ENCODE data around the gene TRPM7. TPM values are rescaled to one million over a fixed set of nuclear protein-coding genes. Genes with fewer than 3 reads are reported as not detected.

TRPM7 gene
- total and polyA plus RNA-seq, 9 of the 15 experiments (the other 6 are each of a cell fraction or from before 2014, with no cell fraction given), result 12.3 to 59.2 (median 31.5) TPM

DNA sequence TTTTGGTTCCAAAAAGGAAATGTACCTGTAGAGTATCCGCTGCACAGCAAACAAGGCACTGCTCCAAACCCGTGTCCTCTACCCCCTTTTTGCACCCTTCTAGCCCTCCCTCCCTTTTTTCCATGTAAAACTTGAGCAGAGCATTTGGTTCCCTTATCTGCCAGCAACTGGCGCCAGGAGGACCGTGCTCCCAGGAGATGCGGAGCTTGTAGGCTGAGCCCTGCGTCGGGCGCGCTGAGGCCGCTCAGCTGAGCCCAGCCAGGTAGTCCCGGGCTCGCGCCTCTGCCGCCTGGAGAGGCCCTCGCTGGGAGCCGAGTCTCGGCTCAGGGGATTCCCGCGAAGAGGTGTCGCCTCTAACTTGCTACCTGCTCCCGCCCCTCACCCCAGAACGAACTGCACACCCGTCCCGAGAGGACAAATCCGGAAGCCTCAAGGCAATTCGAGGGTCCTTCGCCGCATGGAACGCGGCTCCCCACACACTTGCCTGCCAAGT, 575 bp downstream of the TRPM7 start (continued):
- TF ChIP-seq, protein P1, sequence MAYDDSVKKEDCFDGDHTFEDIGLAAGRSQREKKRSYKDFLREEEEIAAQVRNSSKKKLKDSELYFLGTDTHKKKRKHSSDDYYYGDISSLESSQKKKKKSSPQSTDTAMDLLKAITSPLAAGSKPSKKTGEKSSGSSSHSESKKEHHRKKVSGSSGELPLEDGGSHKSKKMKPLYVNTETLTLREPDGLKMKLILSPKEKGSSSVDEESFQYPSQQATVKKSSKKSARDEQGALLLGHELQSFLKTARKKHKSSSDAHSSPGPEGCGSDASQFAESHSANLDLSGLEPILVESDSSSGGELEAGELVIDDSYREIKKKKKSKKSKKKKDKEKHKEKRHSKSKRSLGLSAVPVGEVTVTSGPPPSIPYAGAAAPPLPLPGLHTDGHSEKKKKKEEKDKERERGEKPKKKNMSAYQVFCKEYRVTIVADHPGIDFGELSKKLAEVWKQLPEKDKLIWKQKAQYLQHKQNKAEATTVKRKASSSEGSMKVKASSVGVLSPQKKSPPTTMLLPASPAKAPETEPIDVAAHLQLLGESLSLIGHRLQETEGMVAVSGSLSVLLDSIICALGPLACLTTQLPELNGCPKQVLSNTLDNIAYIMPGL (CRISPR knock-in tag; IDR thresholded peaks at IDR 0.05), result no peak
- TF ChIP-seq, protein P2, sequence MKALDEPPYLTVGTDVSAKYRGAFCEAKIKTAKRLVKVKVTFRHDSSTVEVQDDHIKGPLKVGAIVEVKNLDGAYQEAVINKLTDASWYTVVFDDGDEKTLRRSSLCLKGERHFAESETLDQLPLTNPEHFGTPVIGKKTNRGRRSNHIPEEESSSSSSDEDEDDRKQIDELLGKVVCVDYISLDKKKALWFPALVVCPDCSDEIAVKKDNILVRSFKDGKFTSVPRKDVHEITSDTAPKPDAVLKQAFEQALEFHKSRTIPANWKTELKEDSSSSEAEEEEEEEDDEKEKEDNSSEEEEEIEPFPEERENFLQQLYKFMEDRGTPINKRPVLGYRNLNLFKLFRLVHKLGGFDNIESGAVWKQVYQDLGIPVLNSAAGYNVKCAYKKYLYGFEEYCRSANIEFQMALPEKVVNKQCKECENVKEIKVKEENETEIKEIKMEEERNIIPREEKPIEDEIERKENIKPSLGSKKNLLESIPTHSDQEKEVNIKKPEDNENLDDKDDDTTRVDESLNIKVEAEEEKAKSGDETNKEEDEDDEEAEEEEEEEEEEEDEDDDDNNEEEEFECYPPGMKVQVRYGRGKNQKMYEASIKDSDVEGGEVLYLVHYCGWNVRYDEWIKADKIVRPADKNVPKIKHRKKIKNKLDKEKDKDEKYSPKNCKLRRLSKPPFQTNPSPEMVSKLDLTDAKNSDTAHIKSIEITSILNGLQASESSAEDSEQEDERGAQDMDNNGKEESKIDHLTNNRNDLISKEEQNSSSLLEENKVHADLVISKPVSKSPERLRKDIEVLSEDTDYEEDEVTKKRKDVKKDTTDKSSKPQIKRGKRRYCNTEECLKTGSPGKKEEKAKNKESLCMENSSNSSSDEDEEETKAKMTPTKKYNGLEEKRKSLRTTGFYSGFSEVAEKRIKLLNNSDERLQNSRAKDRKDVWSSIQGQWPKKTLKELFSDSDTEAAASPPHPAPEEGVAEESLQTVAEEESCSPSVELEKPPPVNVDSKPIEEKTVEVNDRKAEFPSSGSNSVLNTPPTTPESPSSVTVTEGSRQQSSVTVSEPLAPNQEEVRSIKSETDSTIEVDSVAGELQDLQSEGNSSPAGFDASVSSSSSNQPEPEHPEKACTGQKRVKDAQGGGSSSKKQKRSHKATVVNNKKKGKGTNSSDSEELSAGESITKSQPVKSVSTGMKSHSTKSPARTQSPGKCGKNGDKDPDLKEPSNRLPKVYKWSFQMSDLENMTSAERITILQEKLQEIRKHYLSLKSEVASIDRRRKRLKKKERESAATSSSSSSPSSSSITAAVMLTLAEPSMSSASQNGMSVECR (CRISPR knock-in tag; IDR thresholded peaks at IDR 0.05), result no peak
- peak; percentile 52 for TF ChIP-seq SMARCE1 (IDR thresholded peaks at IDR 0.05)
- no peak for TF ChIP-seq ZNF830 (CRISPR knock-in tag; IDR thresholded peaks at IDR 0.05)
- TF ChIP-seq, protein P3, sequence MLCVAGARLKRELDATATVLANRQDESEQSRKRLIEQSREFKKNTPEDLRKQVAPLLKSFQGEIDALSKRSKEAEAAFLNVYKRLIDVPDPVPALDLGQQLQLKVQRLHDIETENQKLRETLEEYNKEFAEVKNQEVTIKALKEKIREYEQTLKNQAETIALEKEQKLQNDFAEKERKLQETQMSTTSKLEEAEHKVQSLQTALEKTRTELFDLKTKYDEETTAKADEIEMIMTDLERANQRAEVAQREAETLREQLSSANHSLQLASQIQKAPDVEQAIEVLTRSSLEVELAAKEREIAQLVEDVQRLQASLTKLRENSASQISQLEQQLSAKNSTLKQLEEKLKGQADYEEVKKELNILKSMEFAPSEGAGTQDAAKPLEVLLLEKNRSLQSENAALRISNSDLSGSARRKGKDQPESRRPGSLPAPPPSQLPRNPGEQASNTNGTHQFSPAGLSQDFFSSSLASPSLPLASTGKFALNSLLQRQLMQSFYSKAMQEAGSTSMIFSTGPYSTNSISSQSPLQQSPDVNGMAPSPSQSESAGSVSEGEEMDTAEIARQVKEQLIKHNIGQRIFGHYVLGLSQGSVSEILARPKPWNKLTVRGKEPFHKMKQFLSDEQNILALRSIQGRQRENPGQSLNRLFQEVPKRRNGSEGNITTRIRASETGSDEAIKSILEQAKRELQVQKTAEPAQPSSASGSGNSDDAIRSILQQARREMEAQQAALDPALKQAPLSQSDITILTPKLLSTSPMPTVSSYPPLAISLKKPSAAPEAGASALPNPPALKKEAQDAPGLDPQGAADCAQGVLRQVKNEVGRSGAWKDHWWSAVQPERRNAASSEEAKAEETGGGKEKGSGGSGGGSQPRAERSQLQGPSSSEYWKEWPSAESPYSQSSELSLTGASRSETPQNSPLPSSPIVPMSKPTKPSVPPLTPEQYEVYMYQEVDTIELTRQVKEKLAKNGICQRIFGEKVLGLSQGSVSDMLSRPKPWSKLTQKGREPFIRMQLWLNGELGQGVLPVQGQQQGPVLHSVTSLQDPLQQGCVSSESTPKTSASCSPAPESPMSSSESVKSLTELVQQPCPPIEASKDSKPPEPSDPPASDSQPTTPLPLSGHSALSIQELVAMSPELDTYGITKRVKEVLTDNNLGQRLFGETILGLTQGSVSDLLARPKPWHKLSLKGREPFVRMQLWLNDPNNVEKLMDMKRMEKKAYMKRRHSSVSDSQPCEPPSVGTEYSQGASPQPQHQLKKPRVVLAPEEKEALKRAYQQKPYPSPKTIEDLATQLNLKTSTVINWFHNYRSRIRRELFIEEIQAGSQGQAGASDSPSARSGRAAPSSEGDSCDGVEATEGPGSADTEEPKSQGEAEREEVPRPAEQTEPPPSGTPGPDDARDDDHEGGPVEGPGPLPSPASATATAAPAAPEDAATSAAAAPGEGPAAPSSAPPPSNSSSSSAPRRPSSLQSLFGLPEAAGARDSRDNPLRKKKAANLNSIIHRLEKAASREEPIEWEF (CRISPR knock-in tag; IDR thresholded peaks at IDR 0.05), result no peak
- TF ChIP-seq, protein P4, sequence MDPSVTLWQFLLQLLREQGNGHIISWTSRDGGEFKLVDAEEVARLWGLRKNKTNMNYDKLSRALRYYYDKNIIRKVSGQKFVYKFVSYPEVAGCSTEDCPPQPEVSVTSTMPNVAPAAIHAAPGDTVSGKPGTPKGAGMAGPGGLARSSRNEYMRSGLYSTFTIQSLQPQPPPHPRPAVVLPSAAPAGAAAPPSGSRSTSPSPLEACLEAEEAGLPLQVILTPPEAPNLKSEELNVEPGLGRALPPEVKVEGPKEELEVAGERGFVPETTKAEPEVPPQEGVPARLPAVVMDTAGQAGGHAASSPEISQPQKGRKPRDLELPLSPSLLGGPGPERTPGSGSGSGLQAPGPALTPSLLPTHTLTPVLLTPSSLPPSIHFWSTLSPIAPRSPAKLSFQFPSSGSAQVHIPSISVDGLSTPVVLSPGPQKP (CRISPR knock-in tag; IDR thresholded peaks at IDR 0.05), result no peak
- TF ChIP-seq JUN (IDR thresholded peaks at IDR 0.05; ENCODE audit: borderline replicate concordance, low read depth, low read length), result no peak
- no peak for TF ChIP-seq JUN (CRISPR knock-in tag; IDR thresholded peaks at IDR 0.05; ENCODE audit: borderline replicate concordance)
- no peak for TF ChIP-seq XRCC4 (IDR thresholded peaks at IDR 0.05; ENCODE audit: extremely low read depth, insufficient read depth, insufficient read length)
- TF ChIP-seq ZKSCAN1 (IDR thresholded peaks at IDR 0.05; ENCODE audit: low read depth, low read length), result 0 out of 2 replicates have a peak, but pooled peaks have one; percentile 49
- no peak for TF ChIP-seq IRF2 (CRISPR knock-in tag; IDR thresholded peaks at IDR 0.05)
- no peak for TF ChIP-seq ZNF140 (CRISPR knock-in tag; IDR thresholded peaks at IDR 0.05)
- no peak for TF ChIP-seq HNRNPUL1 (IDR thresholded peaks at IDR 0.05; ENCODE audit: low read length)
- TF ChIP-seq TBL1XR1 (IDR thresholded peaks at IDR 0.05; ENCODE audit: low read length in 2 of 2), result no peak
- TF ChIP-seq NFRKB (IDR thresholded peaks at IDR 0.05; ENCODE audit: low read depth), result peak; percentile 28; the same call in 1 of the 2 replicates
